Measurements from ENCODE around the gene AMDHD1. TPM values are rescaled to one million over a fixed set of nuclear protein-coding genes. Genes with fewer than 3 reads are reported as not detected.
A peak's percentile ranks its signal among the peaks of the same experiment; 100 is the strongest.

AMDHD1 gene
- total RNA-seq, 1 donor from 2014 or later: not detected

DNA sequence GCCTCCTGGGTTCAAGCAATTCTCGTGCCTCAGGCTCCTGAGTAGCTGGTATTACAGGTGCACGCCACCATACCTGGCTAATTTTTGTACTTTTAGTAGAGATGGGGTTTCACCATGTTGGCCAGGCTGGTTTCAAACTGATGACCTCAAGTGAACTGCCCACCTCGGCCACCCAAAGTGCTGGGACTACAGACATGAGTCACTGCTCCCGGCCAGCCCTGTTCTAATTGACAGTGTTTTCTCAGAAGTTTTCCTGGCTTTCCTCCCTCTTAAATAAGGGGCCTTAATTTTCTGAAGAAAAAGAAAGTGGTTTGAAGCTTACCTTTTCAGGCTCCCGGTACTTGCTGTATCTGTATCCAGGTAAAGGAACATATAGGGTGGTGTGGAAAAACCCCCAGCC is 51.3 kb downstream of the AMDHD1 start:
- no peak for DNase-seq (ENCODE audit: low read depth in 2 of 2)

DNA sequence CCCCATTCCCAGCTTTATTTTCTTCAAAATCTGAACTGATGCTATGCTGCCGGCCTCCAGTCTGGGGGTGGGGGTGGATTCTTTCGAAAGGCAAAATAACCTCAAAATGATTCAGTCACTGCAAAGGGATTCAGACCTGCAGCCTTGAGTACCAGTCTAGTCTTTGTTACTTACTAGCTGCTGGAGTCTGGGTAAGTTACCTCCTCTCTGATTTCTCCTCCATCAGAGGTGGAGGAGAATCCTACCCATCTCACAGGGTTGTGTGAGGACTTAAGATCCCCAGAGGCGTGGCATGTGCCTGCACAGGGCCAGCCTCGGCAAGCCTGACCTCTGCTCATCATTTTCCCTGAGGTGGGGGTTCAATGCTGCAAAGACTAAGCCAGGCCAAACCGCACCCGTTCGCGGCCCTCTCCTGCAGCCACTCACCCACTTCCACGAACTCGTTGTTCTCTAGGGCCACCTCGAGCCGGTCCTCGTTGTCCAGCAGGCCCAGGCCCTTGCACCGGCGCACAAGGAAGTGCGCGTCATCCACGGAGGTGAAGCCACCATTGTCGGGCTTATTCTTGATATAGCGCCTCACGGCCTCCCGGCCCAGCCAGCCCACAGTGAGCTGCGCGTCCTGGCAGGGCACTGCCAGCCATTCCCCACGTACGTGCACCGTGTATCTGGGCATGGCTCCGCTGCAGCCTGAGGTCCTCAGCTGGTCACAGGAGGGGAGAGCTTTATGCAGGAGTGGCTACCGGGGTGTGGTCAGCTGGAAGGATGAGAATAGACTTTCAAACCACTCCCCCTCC is 52.3 kb downstream of the AMDHD1 start:
- no peak for DNase-seq (ENCODE audit: low read depth in 2 of 2)

DNA sequence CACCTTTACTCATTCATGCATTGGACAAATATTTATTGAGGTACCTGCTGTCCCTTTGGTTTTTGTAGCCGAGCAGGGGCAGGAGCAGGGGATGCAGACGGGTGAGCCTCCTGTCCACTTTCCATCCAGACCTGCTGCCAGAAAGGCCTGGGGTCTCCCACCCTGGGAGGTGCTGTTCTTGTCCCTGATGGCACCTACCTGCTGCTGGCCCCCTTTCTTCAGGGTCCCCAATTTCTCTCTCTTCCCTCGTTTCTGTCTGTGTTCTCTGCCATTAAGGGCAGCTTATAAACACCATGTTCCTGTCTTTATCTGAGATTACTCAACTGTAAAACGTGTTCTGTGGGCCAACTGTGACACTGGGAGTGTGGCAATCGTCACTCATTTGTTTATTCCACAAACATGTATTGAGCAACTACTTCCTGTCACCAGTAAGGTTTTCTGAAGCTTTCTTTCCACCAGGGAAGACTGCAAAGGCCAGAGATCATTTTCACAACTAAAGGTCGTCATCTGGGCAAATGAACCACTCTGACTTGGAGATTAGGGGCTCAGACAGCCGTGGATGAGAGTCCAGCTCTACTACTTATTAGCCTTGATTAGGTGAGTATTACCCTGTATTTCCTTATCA is 53.0 kb downstream of the AMDHD1 start, which contains the start of gene HAL:
Gene HAL (minus strand): TSS at position 311 of the 625 bp plus-strand sequence. CDS start 434 bp downstream, outside the sequence.
- DNase-seq (ENCODE audit: low read depth in 2 of 2): no peak

DNA sequence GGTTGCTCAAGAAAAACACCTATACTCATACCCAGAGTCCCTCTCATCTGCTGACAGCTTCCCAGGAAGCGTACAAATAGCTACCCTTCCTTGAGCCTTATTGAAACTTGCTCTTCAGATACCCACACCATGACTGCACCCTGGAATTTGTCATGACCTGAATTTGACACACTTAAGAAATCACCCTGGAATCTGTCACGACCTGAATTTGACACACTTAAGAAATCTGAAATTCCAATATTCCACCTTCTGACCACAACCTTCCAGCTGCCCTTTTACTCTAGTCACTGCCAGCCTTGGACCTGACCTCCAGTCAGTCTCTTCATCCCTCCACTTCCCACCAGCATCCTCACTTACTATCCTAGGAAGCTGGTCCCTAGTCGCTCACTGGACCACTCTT is 54.1 kb downstream of the AMDHD1 start:
- DNase-seq (ENCODE audit: low read depth in 2 of 2): no peak

DNA sequence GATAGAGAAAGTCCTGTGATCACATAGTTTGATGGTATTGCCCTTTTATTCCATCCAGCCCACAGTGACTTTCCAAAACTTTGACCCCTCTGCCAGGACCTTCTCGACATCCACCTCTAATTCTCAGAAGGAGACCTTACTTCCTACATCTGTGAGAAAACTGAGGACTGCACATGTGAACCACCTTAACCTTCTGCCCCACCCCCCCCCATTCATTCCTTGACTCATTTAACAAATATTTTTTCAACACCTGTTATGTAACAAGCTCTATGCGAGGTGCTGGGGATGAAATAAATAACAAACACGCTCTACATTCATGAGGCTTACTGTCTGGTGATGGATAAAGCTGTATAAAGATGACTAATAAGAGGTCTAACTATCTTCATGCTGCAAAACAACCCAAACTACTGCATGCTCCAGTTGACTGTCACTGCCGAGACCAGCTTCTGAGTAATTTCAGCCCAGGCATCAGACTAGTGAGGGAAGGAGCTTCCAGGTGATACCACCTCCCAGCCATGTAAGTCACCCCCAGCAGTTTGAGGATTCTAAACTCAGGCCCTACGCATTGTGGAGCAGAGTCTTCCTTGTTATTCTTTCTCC is 54.9 kb downstream of the AMDHD1 start:
- no peak for DNase-seq (ENCODE audit: low read depth in 2 of 2)

DNA sequence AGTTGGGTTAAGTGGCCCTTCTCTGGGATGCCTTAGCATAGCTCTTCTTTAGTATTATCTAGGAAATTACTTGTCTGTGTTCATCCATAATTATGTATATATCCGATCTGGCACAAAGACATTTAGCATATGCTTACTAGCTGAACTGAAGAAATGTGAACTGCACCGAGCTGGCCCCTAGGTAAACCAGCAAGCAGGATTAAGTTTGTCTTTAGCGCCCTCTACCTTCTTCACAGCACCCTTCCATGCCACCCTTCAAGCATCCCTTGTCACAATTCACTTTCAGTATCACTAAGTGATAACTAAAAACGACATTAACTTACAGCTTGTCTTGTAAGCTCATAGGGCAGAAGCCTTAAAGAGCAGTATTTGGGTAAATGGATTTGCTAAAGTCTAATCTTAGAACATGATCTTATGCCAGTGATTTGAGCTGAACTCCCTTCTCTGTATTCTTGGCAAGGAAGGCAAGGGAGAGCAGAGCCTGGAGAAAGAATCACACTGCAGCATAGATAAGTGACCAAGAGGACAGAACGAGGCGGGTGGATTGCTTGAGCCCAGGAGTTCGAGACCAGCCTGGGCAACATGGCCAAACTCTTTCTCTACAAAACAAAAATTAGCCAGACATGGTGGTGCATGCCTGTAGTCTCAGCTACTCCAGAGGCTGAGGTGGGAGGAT is 55.6 kb downstream of the AMDHD1 start:
- peak; percentile 65 to 83 for DNase-seq (ENCODE audit: low read depth in 2 of 2)

DNA sequence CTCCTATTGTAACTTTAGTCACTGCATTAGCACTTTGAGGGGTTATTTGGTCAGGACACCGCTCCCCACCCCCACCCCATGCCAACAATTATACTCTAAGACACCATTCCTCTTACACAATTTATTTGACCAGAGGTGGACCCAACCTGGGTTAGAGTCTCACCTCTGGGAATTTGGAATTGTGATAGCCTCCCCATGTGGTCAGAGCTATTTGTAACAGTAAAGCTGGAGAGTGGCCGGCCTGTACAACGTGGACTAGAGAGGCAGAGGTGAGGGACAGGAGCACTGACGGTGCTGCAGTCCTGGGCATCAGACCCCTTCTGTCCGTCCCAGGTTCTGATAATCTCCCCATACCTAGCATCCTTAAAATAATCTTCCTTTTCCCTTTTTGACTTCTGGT is 56.4 kb downstream of the AMDHD1 start:
- DNase-seq (ENCODE audit: low read depth in 2 of 2): no peak

DNA sequence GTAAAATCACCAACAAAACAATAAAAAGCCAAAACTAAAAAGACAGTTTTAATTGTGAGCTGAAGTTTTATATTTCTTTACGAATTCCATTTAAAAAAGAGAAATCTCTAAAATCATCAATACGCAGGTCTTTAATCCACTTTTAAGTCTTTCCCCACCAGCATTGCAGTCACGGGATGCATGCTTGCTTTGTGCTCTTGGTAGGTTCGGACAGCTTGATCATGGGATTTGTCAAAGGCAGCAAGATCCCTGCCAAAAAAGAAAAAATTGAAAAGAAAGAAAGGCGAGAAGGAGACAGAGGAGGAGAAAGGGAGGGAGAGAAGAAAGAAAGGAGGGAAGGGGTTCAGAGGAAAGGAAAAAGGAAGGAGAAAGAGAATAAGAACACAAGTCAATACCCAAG is 57.7 kb downstream of the AMDHD1 start:
- no peak for DNase-seq (ENCODE audit: low read depth in 2 of 2)

DNA sequence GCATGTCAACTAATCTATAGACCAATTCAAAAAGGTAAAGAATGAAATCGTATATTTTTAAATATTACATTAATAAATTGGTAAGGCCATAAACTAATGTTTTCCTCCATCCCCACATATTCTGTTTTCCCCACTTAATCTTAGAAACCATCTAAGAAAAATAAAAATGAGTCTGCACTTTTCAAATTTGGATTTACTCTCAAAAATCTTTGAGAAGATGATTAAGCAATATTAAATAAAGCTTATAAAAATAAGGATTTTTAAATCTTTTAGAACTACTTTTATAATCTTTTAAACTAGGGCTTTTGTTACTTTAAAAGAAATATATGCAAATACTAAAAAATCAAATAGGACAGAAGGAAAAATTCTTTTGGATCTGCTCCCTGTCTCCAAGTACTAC is 63.6 kb downstream of the AMDHD1 start:
- no peak for DNase-seq (ENCODE audit: low read depth in 2 of 2)

DNA sequence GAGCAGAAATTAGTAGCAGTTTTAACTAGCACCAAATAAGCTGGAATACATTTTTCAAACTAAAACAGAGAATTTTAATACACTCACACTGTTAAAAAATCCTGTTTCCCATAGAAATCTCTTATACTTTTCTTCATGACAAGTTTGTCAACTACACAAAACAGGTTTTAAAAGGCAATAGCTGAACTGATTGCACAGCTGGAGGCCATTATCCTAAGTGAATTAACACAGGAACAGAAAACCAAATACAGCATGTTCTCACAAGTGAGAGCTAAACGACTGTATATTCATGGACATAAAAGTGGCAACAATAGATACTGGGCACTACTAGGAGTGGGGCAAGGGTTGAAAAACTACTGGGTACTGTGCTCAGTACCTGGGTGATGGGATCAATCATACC is 64.6 kb downstream of the AMDHD1 start:
- no peak for DNase-seq (ENCODE audit: low read depth in 2 of 2)

DNA sequence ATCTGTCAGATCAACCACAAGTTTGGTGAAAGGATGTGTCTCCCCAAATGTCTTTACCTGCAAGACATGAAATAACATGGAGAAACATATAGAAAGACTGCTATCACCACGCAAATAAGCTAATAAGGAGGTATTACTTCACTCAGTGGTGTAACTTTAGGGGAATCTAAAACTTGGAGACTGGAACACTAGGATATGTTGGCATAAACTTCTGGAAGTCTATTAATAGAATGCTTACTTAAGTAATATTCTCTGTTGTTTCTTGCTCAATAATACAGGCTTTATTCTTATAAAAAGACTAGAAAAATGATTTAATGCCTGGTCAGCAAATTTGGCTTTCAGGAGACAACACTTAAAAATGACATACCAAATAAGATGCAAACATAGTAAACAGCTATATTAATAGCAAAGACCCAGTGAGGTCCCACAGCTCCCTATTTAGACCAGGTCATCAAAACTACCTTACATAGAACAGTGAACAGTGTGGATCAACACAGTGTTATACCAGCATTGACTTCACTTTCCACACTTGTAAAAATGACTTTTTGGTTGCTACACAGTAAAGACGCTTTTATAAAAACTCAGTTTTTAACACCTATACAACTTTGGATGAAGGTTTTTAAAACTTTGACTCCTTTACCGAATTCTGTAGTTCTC is 71.9 kb downstream of the AMDHD1 start:
- no peak for DNase-seq (ENCODE audit: low read depth in 2 of 2)

DNA sequence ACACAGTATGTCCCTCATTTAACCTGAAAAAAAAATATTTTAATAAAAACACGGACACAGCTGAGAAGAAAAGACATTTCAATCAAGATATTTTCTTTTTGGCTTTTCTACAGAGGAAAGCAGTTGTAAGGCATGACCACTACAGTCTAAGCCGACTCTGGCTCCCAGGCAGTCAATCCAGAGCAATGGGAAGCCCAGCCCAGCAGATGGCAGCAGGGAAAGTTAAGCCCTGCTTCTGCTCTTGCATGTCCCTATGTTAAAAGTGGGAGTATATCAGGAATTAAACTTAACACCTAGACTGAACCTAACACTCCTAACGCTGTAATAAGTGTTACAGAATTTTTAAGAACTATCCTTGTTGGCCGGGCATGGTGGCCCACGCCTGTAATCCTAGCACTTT is 72.5 kb downstream of the AMDHD1 start:
- DNase-seq (ENCODE audit: low read depth in 2 of 2): peak; percentile 54 to 71

Other genes with a start within 250 kb of the AMDHD1 start
- gene NTN4, start 152.6 kb upstream of the AMDHD1 start, total RNA-seq: 216 and 678 TPM in 2 replicates
- 13.7 and 19.8 TPM in 2 replicates for gene SNRPF, start 84.4 kb upstream of the AMDHD1 start, total RNA-seq
- gene CCDC38, start 717 bp upstream of the AMDHD1 start, total RNA-seq: not detected in 2 replicates
- under 0.01 and 0.22 TPM in 2 replicates for gene HAL, start 53.0 kb downstream of the AMDHD1 start, total RNA-seq
- gene LTA4H, start 92.3 kb downstream of the AMDHD1 start, total RNA-seq: 47.2 and 56.0 TPM in 2 replicates

All from lung microvascular endothelial cell (primary cell).